Activated T-cell treated with anti-CD3 and anti-CD28 coated beads, Interleukin-2, amount 50 U/mL, for 1 hour (primary cell): ENCODE measurements around the gene LRP1.

Source experiments
- DNase-seq: peaks from one replicate; pipeline ENCODE4 v3.0.0-alpha.2; 2020

Gene LRP1

GRCh38 chr12:57157588-57158173 lies 29.4 kb downstream of the LRP1 start:
- no peak for DNase-seq

GRCh38 chr12:57158186-57158585 lies 29.9 kb downstream of the LRP1 start:
- DNase-seq, result no peak

GRCh38 chr12:57158665-57159064 lies 30.4 kb downstream of the LRP1 start:
- DNase-seq, result no peak

GRCh38 chr12:57159311-57159710 lies 31.0 kb downstream of the LRP1 start:
- DNase-seq, result no peak

- DNase-seq, result no peak
Observed at GRCh38 chr12:57160040-57160439, 31.8 kb downstream of the LRP1 start.

GRCh38 chr12:57160741-57161140 lies 32.5 kb downstream of the LRP1 start:
- no peak for DNase-seq

GRCh38 chr12:57161491-57161890 lies 33.2 kb downstream of the LRP1 start:
- no peak for DNase-seq

- DNase-seq, result no peak
Observed at GRCh38 chr12:57162553-57163125, 34.4 kb downstream of the LRP1 start.

- DNase-seq, result no peak
Observed at GRCh38 chr12:57164454-57164853, 36.2 kb downstream of the LRP1 start.

GRCh38 chr12:57164966-57165625 lies 36.8 kb downstream of the LRP1 start:
- no peak for DNase-seq

- DNase-seq, result no peak
Observed at GRCh38 chr12:57165741-57166140, 37.5 kb downstream of the LRP1 start.

GRCh38 chr12:57166971-57167371 lies 38.7 kb downstream of the LRP1 start:
- no peak for DNase-seq

GRCh38 chr12:57168058-57168457 lies 39.8 kb downstream of the LRP1 start:
- DNase-seq, result no peak

GRCh38 chr12:57169046-57169795 lies 40.9 kb downstream of the LRP1 start:
- no peak for DNase-seq

GRCh38 chr12:57169969-57170368 lies 41.7 kb downstream of the LRP1 start:
- no peak for DNase-seq

GRCh38 chr12:57170408-57170807 lies 42.1 kb downstream of the LRP1 start:
- no peak for DNase-seq

GRCh38 chr12:57170927-57171326 lies 42.6 kb downstream of the LRP1 start:
- no peak for DNase-seq

GRCh38 chr12:57171668-57172067 lies 43.4 kb downstream of the LRP1 start:
- no peak for DNase-seq

- DNase-seq, result no peak
Observed at GRCh38 chr12:57173089-57173488, 44.8 kb downstream of the LRP1 start.

- no peak for DNase-seq
Observed at GRCh38 chr12:57173683-57174082, 45.4 kb downstream of the LRP1 start.

GRCh38 chr12:57175428-57176138 lies 47.3 kb downstream of the LRP1 start:
- DNase-seq, result peak; percentile 43

- no peak for DNase-seq
Observed at GRCh38 chr12:57176139-57176477, 47.8 kb downstream of the LRP1 start.

- no peak for DNase-seq
Observed at GRCh38 chr12:57176846-57177245, 48.6 kb downstream of the LRP1 start.
